Left hindlimb (tissue), 1 donor: Measurements from ENCODE around the gene ABHD2.
"Not testable (repeated sequence)": the region's sequence is repeated elsewhere in the genome, so short reads cannot be mapped to it uniquely, and the experiment has no call there.

Experiments
- DNase-seq: peaks from one replicate; pipeline ENCODE4 v3.0.0-alpha.2; 2018

The ABHD2 gene

DNA sequence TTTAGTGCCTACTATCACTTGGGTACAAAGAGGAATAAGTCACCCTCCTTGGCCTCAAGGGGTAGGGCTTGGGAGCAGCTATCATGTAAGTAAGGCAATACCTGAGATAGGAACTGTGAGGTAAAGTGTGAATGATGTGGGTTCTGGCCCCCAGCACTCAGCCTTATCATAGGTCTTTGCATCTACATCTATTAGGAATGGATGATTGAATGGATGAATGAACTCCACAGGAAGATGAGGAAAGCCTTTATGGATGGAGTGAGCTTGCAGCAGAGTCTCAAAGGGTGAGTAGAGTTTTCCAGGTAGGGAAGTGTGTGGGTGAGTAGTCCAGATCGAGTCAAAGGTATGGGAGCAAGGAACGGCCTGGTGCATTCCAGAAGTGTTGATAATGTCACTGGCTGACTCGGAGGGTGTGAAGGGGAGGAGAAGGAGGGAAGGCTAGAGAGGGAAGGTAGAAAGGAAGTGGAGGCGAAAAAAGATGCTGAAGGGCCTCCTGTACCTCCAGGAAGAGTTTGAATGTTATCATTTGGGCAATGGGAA is 13.1 kb upstream of the ABHD2 start:
- no peak for DNase-seq

GRCh38 chr15:89075846-89076245 is 12.4 kb upstream of the ABHD2 start:
- no peak for DNase-seq

- DNase-seq, result no peak
Observed at GRCh38 chr15:89077750-89078149, 10.5 kb upstream of the ABHD2 start.

GRCh38 chr15:89078851-89079810 is 9.1 kb upstream of the ABHD2 start:
- DNase-seq, result no peak

DNA sequence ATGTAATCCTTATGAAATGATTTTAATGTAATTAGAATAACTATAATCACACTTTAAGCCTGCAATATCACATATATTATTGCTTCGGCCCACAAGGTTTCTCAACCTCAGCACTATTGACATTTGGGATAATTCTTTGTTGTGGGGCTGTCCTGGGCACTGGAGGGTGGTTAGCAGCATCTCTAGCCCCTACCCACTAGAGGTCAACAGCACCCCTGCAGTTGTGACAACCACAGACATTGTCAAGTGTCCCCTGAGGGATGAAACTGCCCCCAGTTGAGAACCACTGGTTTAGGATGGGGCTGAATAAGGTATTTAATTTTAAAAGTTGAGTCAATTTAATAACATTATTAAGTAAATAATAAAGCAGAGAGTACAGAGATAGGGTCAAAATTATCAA is 6.4 kb upstream of the ABHD2 start:
- no peak for DNase-seq

- DNase-seq, result no peak
Observed at GRCh38 chr15:89083246-89083645, 5.0 kb upstream of the ABHD2 start.

GRCh38 chr15:89085289-89085926 is 2.8 kb upstream of the ABHD2 start:
- DNase-seq, result no peak

DNA sequence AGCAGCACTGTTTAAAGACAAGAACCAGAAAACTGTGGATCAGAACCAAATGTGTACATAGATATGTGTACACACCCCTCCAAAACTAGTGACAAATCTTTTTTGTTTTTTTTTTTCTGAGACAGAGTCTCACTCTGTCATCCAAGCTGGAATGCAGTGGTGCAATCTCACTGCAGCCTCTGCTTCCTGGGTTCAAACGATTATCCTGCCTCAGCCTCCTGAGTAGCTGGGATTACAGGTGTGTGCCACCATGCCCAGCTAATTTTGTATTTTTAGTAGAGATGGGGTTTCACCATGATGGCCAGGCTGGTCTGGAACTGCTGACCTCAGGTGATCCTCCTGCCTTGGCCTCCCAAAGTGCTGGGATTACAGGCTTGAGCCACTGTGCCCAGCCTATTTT is 2.3 kb upstream of the ABHD2 start:
- DNase-seq, result not testable (repeated sequence)

GRCh38 chr15:89086390-89086789 is 1.9 kb upstream of the ABHD2 start:
- DNase-seq, result not testable (repeated sequence)

GRCh38 chr15:89087161-89087829 is 961 bp upstream of the ABHD2 start:
- DNase-seq, result no peak

DNA sequence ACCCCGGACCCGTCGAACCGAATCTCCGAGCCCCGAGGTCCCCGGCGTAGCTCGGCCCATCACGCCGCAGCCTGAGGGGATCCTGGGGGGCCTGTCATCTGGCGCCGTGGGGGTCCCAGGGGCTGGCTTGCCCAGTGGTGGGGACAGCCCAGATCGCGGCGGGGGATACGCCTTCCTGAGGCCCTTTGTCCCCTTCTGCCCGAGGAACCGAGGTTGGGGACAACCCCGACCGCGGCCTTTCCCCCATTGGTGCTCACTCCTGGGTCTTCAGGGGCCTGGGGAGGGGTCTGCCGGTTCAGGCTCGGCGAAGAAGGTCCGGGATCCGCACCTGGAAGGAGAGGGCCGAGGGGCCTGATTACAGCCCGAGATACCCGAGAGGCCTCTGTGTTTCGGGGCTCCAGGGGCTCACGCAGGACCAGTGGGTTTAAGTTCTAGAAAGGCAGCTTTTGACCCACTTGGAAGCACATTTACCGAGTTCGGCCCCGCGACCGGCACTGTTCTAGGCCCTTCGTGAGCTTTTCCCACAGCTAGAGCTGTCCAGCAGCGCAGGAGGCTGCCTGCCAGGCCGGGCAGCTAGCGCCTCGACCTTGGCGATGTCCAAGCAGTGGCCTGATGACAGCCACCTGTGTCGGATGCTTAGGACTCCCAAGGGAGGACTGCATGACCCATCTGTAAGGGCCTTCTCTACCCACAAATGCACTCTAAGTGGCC is 504 bp downstream of the ABHD2 start:
- no peak for DNase-seq

- DNase-seq, result no peak
Observed at GRCh38 chr15:89089316-89090230, 1.3 kb downstream of the ABHD2 start.

DNA sequence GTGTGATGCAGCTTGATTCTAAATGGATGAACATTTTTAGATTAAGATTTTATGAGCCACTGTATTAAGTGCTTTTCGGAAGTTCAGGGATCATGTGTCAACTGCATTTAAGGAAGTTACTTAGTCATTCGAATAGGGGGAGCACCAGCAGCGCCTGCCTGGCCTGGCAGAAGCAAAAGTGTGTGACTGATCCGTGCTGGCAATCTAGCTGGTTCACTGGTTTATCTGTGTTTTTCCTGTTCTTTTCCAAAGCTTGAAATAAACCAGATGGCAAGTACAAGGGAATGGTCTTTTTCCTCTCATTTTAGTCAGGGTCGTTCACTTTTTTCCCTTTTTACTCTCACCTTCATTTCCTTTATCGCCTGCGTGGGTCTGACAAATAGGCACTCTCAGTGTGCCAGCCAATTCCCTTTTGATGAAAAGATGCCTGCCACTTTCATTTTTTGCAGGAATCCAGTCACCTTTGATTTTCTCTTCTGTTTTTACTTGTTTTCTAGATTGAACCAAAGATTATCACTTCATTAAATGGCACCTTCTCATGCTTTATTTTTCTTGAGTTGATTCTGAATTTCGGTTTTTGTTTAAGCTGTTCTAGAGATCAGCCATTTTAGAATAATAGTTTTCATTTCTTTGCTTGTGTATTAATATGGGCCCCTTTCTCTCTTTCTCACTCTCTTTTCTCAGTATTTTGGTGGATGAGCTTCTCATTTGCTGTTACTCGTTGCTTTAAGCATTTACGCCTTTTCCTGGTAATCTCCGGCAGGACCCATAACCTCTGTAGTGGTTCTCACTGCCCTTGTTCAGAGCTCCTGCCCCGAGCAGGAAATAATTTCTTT is 2.8 kb downstream of the ABHD2 start:
- DNase-seq, result peak; percentile 43

DNA sequence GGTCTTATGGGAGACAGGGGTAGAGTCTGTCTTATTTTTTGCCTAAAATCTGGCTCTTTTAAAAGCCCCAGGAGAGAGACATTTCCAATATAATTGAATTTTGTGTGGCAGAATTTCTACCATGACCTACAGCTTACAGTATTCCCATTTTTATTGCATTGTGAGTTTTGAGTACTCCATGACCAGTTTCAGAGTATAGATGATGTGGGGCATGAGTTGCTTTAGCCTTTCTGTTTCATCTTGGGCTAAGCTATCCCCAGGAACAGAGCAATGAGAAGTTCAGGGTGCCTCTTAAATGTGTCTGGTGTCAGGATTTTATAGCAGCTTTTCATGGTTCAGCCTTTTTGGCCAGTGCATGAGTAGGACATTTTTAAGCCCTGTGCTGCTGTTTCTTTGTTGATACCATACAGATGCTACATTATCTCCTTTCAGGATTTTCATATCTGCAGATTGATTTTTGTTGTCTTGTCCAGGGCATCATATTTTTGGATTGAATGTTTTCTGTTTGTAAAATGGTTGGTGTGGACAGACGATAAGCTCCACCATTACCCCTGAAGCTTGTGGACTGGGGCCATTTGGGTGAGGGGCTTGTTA is 3.5 kb downstream of the ABHD2 start:
- no peak for DNase-seq

DNA sequence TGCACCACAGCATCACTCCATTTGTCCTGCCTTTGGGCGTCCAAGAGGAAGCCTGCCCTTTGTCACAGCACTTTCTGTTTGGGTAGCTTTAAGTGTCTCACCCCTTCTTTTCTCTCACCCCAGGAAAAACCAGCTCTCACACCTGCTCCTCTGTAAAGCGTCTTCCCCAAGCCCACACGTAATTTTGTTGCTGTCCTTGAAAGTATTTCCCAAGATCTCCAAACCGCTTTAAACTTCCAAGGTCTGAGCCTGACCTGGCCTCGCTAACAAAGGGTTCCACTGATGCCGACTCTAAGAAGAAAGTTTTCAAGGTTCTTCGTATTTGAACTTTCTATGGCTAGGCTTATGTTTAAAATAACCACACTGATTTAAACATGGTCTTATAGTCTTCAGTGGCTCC is 5.3 kb downstream of the ABHD2 start:
- DNase-seq, result no peak

DNA sequence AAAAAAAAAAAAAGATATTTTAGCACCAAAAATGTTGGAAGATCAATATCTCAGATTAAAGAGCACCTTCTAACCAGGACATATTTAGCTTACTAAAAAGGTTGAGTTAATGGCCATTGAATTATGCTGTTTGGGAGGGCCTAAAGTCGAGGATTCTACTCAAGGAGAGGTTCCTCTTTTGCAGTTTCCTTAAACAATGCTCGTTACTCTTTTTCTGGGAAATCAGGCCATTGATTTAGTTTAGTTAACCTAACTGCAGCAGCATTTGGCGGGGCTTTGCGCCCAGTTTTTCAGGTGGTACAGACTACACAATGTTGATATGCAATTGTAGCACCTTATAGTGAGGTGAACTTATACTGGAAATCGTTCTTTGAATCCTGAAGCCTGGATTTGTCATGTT is 6.8 kb downstream of the ABHD2 start:
- DNase-seq, result no peak

GRCh38 chr15:89095556-89095955 is 7.3 kb downstream of the ABHD2 start:
- DNase-seq, result no peak

DNA sequence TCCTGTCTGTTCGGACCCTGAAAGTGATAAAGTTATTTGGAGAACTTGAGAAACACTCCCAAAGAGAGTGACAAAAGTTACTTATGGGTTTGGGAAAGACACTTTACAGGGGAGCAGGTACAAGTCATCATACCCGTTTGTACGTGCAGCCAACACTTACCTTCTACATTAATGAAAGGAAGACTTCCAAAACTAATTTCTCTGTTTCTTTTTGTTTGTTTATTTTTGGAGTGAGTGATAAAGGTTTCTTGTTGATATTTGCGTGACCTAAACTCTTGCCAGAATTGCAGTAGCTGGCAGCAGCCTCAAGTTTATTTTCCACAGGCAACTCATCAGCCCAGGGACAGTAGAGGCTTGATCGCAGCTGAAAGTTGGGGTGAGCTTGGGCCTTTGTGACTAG is 8.4 kb downstream of the ABHD2 start:
- DNase-seq, result no peak

DNA sequence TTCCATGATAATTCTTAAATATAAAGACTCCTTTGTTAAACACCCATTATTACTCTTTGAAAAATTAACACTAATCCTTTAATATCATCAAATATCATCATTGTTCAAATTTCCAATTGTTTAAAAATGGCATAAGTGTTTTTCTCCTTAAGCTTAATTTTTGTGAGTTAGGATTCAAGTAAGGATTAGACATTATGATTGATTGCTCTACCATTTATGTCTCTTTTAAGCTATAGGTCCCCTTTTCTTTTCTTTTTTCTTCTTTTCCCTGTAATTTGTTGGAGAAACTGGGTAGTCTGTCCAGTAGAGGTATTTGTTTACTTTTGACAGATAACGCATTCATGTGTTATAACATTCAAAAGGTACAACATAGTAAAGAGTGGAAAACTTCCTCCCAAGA is 9.1 kb downstream of the ABHD2 start:
- DNase-seq, result no peak

DNA sequence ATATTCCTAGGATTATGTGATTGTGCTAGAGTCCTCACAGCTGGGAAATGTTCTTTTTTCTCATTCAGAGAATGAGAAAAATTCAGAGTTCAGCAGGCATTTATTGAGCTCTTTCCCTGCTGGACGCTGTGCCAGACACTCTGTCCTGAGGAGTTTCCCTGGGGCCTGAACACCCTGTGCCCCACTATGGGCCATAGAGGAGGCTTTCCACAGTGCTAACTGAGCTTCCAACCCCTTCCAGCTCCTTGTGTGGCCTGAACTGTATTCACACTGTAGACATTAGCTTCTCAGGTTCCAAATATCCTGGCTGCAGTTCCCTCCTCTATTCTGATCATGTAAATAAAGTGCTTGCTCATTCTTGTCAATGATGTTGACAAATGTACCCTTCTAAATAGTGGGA is 10.0 kb downstream of the ABHD2 start:
- no peak for DNase-seq
